ENCODE results near the gene PSMB10. TPM values are rescaled to one million over a fixed set of nuclear protein-coding genes. Genes with fewer than 3 reads are reported as not detected.

PSMB10 gene
- total RNA-seq, 5 donors from 2014 or later (not counting 1 experiment from before 2014, with no cell fraction given), result 118 to 214 (median 165) TPM

GRCh38 chr16:67935101-67935401 lies 1.6 kb downstream of the PSMB10 start:
- 88% methylated on average over 13 of the region's 13 CpGs for whole genome bisulfite sequencing (ENCODE audit: insufficient coverage)
- Histone ChIP-seq H3K9me3 (no peaks in the 10 kb centered on the region), H3K27ac (ENCODE audit: low read length) (peak overlapping the region; percentile 82), H3K4me3 (ENCODE audit: control insufficient read depth in 1 of 2, extremely low read depth in 1 of 2, low read length in 1 of 2) (peak overlapping the region in 1 of 2 donors; percentile 95), H3K4me1 (ENCODE audit: control insufficient read depth in 1 of 2, extremely low read depth in 1 of 2, insufficient read depth in 2 of 2, low read length in 2 of 2) (peaks cover 6 to 42% of the 10 kb centered on the region in 2 experiments), H3K36me3 (ENCODE audit: control insufficient read depth in 2 of 2, extremely low read depth in 1 of 2, insufficient read depth in 1 of 2, low read length in 1 of 2) (peaks cover 9 to 46% of the 10 kb centered on the region in 2 donors), H3K27me3 (replicated peaks in 1 of 2; ENCODE audit: control insufficient read depth in 2 of 2, extremely low read depth in 1 of 2, insufficient read depth in 2 of 2, low read length in 1 of 2) (no peaks in the 10 kb centered on the region)
- H3K36me3 Mint-ChIP-seq, result peaks cover 25% of the 10 kb centered on the region
- peak overlapping the region; percentile 98 to 99 (median 99) for H3K4me3 Mint-ChIP-seq
- ATAC-seq (replicated peaks in 1 of 4) (no peak), DNase-seq (no peak)
- POLR2A ChIA-PET, result interaction anchor here in 1 of 2 donors (0.5 kb wide), 1 partner anchor 119 kb away, joined by 3 read pairs; no protein-coding TSS in a partner anchor
- peak overlapping the region; percentile 99 for H3K27ac Mint-ChIP-seq
- no peaks in the 10 kb centered on the region for H3K9me3 Mint-ChIP-seq
- no peaks in the 10 kb centered on the region for H3K27me3 Mint-ChIP-seq
- peaks cover 33 to 43% (median 39%) of the 10 kb centered on the region in 3 donors for H3K4me1 Mint-ChIP-seq
- CTCF ChIA-PET, result interaction anchor here (0.9 to 1.5 kb wide), 4 partner anchors 38 to 414 kb away, joined by 3 to 5 read pairs (median 4); partner anchors contain the start of genes RANBP10 (in 1 of the 2) and TSNAXIP1 (in 1 of the 2)

GRCh38 chr16:67934306-67935100 lies 2.1 kb downstream of the PSMB10 start:
- Histone ChIP-seq H3K4me3 (ENCODE audit: control insufficient read depth in 1 of 2, extremely low read depth in 1 of 2, low read length in 1 of 2) (no peak overlapping the region), H3K4me1 (ENCODE audit: control insufficient read depth in 1 of 2, extremely low read depth in 1 of 2, insufficient read depth in 2 of 2, low read length in 2 of 2) (peaks cover 6 to 36% of the 10 kb centered on the region in 2 experiments), H3K36me3 (ENCODE audit: control insufficient read depth in 2 of 2, extremely low read depth in 1 of 2, insufficient read depth in 1 of 2, low read length in 1 of 2) (peaks cover 9 to 52% of the 10 kb centered on the region in 2 donors), H3K9me3 (no peaks in the 10 kb centered on the region), H3K27me3 (replicated peaks in 1 of 2; ENCODE audit: control insufficient read depth in 2 of 2, extremely low read depth in 1 of 2, insufficient read depth in 2 of 2, low read length in 1 of 2) (no peaks in the 10 kb centered on the region), H3K27ac (ENCODE audit: low read length) (peak overlapping the region; percentile 82)
- H3K4me3 Mint-ChIP-seq, result peak overlapping the region in 2 of 3 donors; percentile 99
- ATAC-seq (replicated peaks in 1 of 4), result no peak
- H3K9me3 Mint-ChIP-seq, result no peaks in the 10 kb centered on the region
- H3K27me3 Mint-ChIP-seq, result no peaks in the 10 kb centered on the region
- H3K27ac Mint-ChIP-seq, result peak overlapping the region; percentile 99
- ChIA-PET POLR2A (interaction anchor here in 1 of 2 donors (0.5 kb wide), 1 partner anchor 118 kb away, joined by 3 read pairs; no protein-coding TSS in a partner anchor), CTCF (interaction anchor here (0.7 to 1.5 kb wide), 4 partner anchors 37 to 381 kb away, joined by 3 to 4 read pairs (median 3); partner anchors contain the start of genes RANBP10 (in 1 of the 2) and TSNAXIP1 (in 1 of the 2))
- 89% methylated on average over 12 of the region's 13 CpGs for WGBS (ENCODE audit: insufficient coverage)
- peaks cover 25% of the 10 kb centered on the region for H3K36me3 Mint-ChIP-seq
- peaks cover 28 to 37% (median 33%) of the 10 kb centered on the region in 3 donors for H3K4me1 Mint-ChIP-seq
- DNase-seq, result no peak

- Mint-ChIP-seq H3K36me3 (peaks cover 25% of the 10 kb centered on the region), H3K27ac (peak overlapping the region; percentile 31 to 63), H3K27me3 (no peaks in the 10 kb centered on the region), H3K9me3 (no peaks in the 10 kb centered on the region), H3K4me3 (peak overlapping the region in 1 of 3 donors; percentile 34), H3K4me1 (peaks cover 28 to 32% (median 31%) of the 10 kb centered on the region in 3 donors)
- no peak for ATAC-seq (replicated peaks in 1 of 4)
- H3K36me3 ChIP-seq (ENCODE audit: control insufficient read depth in 2 of 2, extremely low read depth in 1 of 2, insufficient read depth in 1 of 2, low read length in 1 of 2), result peaks cover 13 to 58% of the 10 kb centered on the region in 2 donors
- no peaks in the 10 kb centered on the region for H3K27me3 ChIP-seq (replicated peaks in 1 of 2; ENCODE audit: control insufficient read depth in 2 of 2, extremely low read depth in 1 of 2, insufficient read depth in 2 of 2, low read length in 1 of 2)
- H3K4me3 ChIP-seq (ENCODE audit: control insufficient read depth in 1 of 2, extremely low read depth in 1 of 2, low read length in 1 of 2), result no peak overlapping the region
- H3K4me1 ChIP-seq (ENCODE audit: control insufficient read depth in 1 of 2, extremely low read depth in 1 of 2, insufficient read depth in 2 of 2, low read length in 2 of 2), result peaks cover 6 to 32% of the 10 kb centered on the region in 2 experiments
- DNase-seq, result no peak
- ChIA-PET POLR2A (no interaction called here), CTCF (interaction anchor here in 1 of 2 donors (0.7 to 1.2 kb wide), 2 partner anchors 59 to 381 kb away, joined by 3 read pairs; no protein-coding TSS in a partner anchor)
- no peaks in the 10 kb centered on the region for H3K9me3 ChIP-seq
- H3K27ac ChIP-seq (ENCODE audit: low read length), result no peak overlapping the region
- WGBS (ENCODE audit: insufficient coverage), result 88% methylated on average over 4 of the region's 7 CpGs
Measured at GRCh38 chr16:67933805-67934204, 2.8 kb downstream of the PSMB10 start.

GRCh38 chr16:67932462-67932840 lies 4.2 kb downstream of the PSMB10 start:
- H3K4me1 Mint-ChIP-seq, result peaks cover 27 to 37% (median 36%) of the 10 kb centered on the region in 3 donors
- Histone ChIP-seq H3K4me3 (ENCODE audit: control insufficient read depth in 1 of 2, extremely low read depth in 1 of 2, low read length in 1 of 2) (no peak overlapping the region), H3K36me3 (ENCODE audit: control insufficient read depth in 2 of 2, extremely low read depth in 1 of 2, insufficient read depth in 1 of 2, low read length in 1 of 2) (peaks cover 19 to 68% of the 10 kb centered on the region in 2 donors), H3K27ac (ENCODE audit: low read length) (no peak overlapping the region), H3K9me3 (no peaks in the 10 kb centered on the region), H3K27me3 (replicated peaks in 1 of 2; ENCODE audit: control insufficient read depth in 2 of 2, extremely low read depth in 1 of 2, insufficient read depth in 2 of 2, low read length in 1 of 2) (no peaks in the 10 kb centered on the region), H3K4me1 (ENCODE audit: control insufficient read depth in 1 of 2, extremely low read depth in 1 of 2, insufficient read depth in 2 of 2, low read length in 2 of 2) (peaks cover 5 to 34% of the 10 kb centered on the region in 2 experiments)
- WGBS (ENCODE audit: insufficient coverage), result 92% methylated on average over 3 of the region's 4 CpGs
- ChIA-PET CTCF (interaction anchor here in 1 of 2 donors (1.0 kb wide), 1 partner anchor 49 kb away, joined by 3 read pairs; no protein-coding TSS in a partner anchor), POLR2A (interaction anchor here in 1 of 2 donors (0.8 kb wide), 1 partner anchor 11 kb away, joined by 4 read pairs; no protein-coding TSS in a partner anchor)
- H3K4me3 Mint-ChIP-seq, result no peak overlapping the region
- no peaks in the 10 kb centered on the region for H3K9me3 Mint-ChIP-seq
- ATAC-seq (replicated peaks in 1 of 4), result no peak
- H3K27me3 Mint-ChIP-seq, result no peaks in the 10 kb centered on the region
- H3K27ac Mint-ChIP-seq, result peak overlapping the region; percentile 11 to 39
- H3K36me3 Mint-ChIP-seq, result peaks cover 25% of the 10 kb centered on the region
- no peak for DNase-seq

- POLR2A ChIA-PET, result no interaction called here
- no peaks in the 10 kb centered on the region for H3K9me3 Mint-ChIP-seq
- ATAC-seq (replicated peaks in 1 of 4), result no peak
- H3K4me1 ChIP-seq (ENCODE audit: control insufficient read depth in 1 of 2, extremely low read depth in 1 of 2, insufficient read depth in 2 of 2, low read length in 2 of 2), result peaks cover 0 to 28% of the 10 kb centered on the region in 2 experiments
- H3K27me3 ChIP-seq (replicated peaks in 1 of 2; ENCODE audit: control insufficient read depth in 2 of 2, extremely low read depth in 1 of 2, insufficient read depth in 2 of 2, low read length in 1 of 2), result no peaks in the 10 kb centered on the region
- peak within 1 kb of the TSS; percentile 11 to 39 for H3K27ac Mint-ChIP-seq
- H3K4me3 Mint-ChIP-seq, result no peak within 1 kb of the TSS
- 91% methylated on average over 14 of the region's 15 CpGs for WGBS (ENCODE audit: insufficient coverage)
- H3K27ac ChIP-seq (ENCODE audit: low read length), result no peak within 1 kb of the TSS
- DNase-seq, result no peak
- peaks cover 22 to 73% of the 10 kb centered on the region in 2 donors for H3K36me3 ChIP-seq (ENCODE audit: control insufficient read depth in 2 of 2, extremely low read depth in 1 of 2, insufficient read depth in 1 of 2, low read length in 1 of 2)
- CTCF ChIA-PET, result interaction anchor here (0.6 to 1.0 kb wide), 3 partner anchors 35 to 119 kb away, joined by 3 read pairs; no protein-coding TSS in a partner anchor
- H3K4me1 Mint-ChIP-seq, result peaks cover 22 to 31% (median 30%) of the 10 kb centered on the region in 3 donors
- no peaks in the 10 kb centered on the region for H3K27me3 Mint-ChIP-seq
- no peak within 1 kb of the TSS for H3K4me3 ChIP-seq (ENCODE audit: control insufficient read depth in 1 of 2, extremely low read depth in 1 of 2, low read length in 1 of 2)
- no peaks in the 10 kb centered on the region for H3K9me3 ChIP-seq
- H3K36me3 Mint-ChIP-seq, result peaks cover 25% of the 10 kb centered on the region
Measured at GRCh38 chr16:67931712-67932461, 4.8 kb downstream of the PSMB10 start, which contains the start of gene CTRL. CTRL (minus strand) TSS chr16:67931862; CDS start chr16:67931852, 10 bp downstream.
